Activated CD4-positive, alpha-beta T cell treated with anti-CD3 and anti-CD28 coated beads, Interleukin-2, amount 50 U/mL, for 24 hours (primary cell): ENCODE measurements around the gene MRPS22.

Source experiments
- DNase-seq, 2 donors: peaks; one replicate each; pipeline ENCODE4 v3.0.0-alpha.2; 2020; ENCODE audit warnings: low read depth in 1 of 2, low spot score in 1 of 2

The MRPS22 gene

GRCh38 chr3:139343895-139344856, at the start of gene MRPS22:
Gene MRPS22 (plus strand): TSS chr3:139344020. CDS start chr3:139344027, 7 bp downstream.
- DNase-seq, result peak; percentile 59 to 83

- no peak for DNase-seq
Observed at GRCh38 chr3:139295040-139295439, 48.8 kb upstream of the MRPS22 start.

- no peak for DNase-seq
Observed at GRCh38 chr3:139296141-139296718, 47.6 kb upstream of the MRPS22 start.

GRCh38 chr3:139297588-139298311, 46.1 kb upstream of the MRPS22 start:
- DNase-seq, result no peak

- DNase-seq, result no peak
Observed at GRCh38 chr3:139299261-139300132, 44.3 kb upstream of the MRPS22 start.

- no peak for DNase-seq
Observed at GRCh38 chr3:139300416-139300815, 43.4 kb upstream of the MRPS22 start.

GRCh38 chr3:139301183-139301582, 42.6 kb upstream of the MRPS22 start:
- DNase-seq, result no peak

GRCh38 chr3:139301654-139302053, 42.2 kb upstream of the MRPS22 start:
- DNase-seq, result no peak

- DNase-seq, result no peak
Observed at GRCh38 chr3:139302084-139302800, 41.6 kb upstream of the MRPS22 start.

GRCh38 chr3:139302801-139303113, 41.1 kb upstream of the MRPS22 start:
- DNase-seq, result no peak

- no peak for DNase-seq
Observed at GRCh38 chr3:139303216-139303615, 40.6 kb upstream of the MRPS22 start.

- no peak for DNase-seq
Observed at GRCh38 chr3:139304383-139304782, 39.4 kb upstream of the MRPS22 start.

- no peak for DNase-seq
Observed at GRCh38 chr3:139306078-139306477, 37.7 kb upstream of the MRPS22 start.

GRCh38 chr3:139307072-139307491, 36.7 kb upstream of the MRPS22 start:
- no peak for DNase-seq

- DNase-seq, result no peak
Observed at GRCh38 chr3:139307601-139308555, 35.9 kb upstream of the MRPS22 start.

GRCh38 chr3:139308560-139308959, 35.3 kb upstream of the MRPS22 start:
- DNase-seq, result no peak

GRCh38 chr3:139309061-139309591, 34.7 kb upstream of the MRPS22 start:
- DNase-seq, result no peak

- DNase-seq, result no peak
Observed at GRCh38 chr3:139309880-139310279, 33.9 kb upstream of the MRPS22 start.

- no peak for DNase-seq
Observed at GRCh38 chr3:139310474-139310933, 33.3 kb upstream of the MRPS22 start.
